NCI-H2171 (cell line): ENCODE measurements around the gene LETM1.

ENCODE experiments used
- DNase-seq: peaks from one replicate; lab custom pipeline; 2025; lab: John Stamatoyannopoulos, UW

LETM1 gene

GRCh38 chr4:1856071-1856942 lies at the start of gene LETM1:
LETM1 (minus strand) TSS chr4:1856156; CDS start chr4:1855950, 206 bp downstream.
- peak; percentile 66 for DNase-seq

- no peak for DNase-seq
Measured at GRCh38 chr4:1904042-1904441, 48.1 kb upstream of the LETM1 start.

DNA sequence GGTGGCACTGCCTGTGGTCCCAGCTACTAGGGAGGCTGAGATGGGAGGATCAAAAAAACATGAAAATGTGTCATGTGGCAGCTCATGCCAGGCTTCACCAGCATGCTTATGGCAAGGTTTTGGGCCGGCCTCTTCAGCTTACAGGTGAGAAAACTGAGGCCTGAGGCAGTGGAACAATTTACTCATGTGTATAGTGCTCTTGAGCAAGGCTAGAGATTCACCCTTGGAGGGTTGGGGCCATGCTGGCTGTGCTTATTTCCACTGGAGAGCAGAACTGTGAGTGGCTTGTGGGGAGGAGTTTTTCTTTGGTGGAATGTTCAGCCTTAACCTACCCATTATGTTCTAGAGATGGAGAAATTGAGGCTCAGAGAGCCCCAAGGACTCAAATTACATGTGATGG lies 47.1 kb upstream of the LETM1 start:
- no peak for DNase-seq

GRCh38 chr4:1902243-1902642 lies 46.3 kb upstream of the LETM1 start:
- DNase-seq, result no peak

GRCh38 chr4:1901127-1901526 lies 45.2 kb upstream of the LETM1 start:
- no peak for DNase-seq

DNA sequence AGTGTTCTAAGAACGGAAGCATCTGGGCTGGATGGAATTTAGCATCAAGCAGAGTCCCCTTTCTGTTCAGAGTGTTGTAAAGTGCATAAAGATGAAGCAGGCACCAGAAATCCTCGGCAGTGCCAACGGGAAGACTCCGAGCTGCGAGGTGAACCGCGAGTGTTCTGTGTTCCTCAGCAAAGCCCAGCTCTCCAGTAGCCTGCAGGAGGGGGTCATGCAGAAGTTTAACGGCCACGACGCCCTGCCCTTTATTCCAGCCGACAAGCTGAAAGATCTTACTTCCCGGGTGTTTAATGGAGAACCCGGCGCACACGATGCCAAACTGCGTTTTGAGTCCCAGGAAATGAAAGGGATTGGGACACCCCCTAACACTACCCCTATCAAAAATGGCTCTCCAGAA lies 44.7 kb upstream of the LETM1 start:
- DNase-seq, result no peak

DNA sequence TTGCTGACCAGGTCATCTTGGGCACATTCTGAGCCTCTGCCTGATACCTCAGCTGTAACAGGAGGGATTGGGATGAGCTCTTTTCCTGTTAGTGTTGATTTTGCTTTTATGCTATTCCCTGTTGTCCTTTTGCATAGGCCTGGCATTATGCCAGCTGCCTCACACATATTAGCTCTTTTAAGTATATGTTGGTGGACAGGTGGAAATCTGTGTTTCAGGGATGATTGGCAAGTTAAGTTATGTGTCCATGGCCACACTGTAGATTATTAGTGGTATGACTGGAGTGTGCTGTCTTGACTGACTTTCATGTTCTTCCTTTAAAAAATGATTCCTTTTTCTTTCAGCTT lies 44.1 kb upstream of the LETM1 start:
- DNase-seq, result no peak

GRCh38 chr4:1899149-1900086 lies 43.5 kb upstream of the LETM1 start:
- peak; percentile 23 for DNase-seq

- no peak for DNase-seq
Measured at GRCh38 chr4:1898681-1899080, 42.7 kb upstream of the LETM1 start.

DNA sequence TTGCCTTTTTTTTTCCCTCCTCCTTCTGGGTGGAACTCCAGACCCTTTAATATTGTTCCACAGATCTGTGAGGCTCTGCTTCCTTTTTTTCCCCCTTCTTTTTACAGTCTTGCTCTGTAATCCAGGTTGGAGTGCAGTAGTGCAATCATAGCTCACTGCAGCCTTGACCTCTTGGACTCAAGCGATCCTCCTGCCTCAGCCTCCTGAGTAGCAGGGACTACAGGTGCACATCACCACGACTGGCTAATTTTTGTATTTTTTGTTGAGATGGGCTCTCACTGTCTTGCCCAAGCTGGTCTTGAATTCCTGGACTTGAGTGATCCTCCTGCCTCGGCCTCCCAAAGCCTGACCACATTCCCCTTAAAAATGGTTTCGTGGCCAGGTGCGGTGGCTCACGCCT lies 42.1 kb upstream of the LETM1 start:
- DNase-seq, result no peak

GRCh38 chr4:1896658-1896991 lies 40.7 kb upstream of the LETM1 start:
- no peak for DNase-seq

- DNase-seq, result no peak
Measured at GRCh38 chr4:1895971-1896657, 40.2 kb upstream of the LETM1 start.

GRCh38 chr4:1890979-1891570 lies 35.1 kb upstream of the LETM1 start:
- no peak for DNase-seq

DNA sequence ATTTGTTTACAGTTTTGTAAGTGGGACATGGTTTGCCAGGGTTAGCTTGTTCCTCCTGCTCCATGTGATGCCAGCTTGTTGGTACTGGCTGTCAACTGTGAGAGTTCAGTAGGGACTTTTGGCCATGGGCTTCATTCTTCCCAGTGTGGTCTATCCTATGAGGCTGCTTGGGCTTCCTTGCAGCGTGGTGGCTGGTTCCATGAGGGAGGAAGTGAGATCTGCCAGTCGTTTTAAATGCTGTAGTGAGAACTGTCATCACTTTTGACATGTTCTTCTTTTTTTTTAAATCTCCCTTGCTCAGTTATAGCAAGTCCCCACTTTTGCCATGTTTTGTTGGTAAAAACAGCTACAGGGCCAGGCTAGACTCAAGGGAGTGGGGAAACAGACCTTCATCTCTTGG lies 31.1 kb upstream of the LETM1 start:
- no peak for DNase-seq

GRCh38 chr4:1885414-1885813 lies 29.5 kb upstream of the LETM1 start:
- no peak for DNase-seq

GRCh38 chr4:1883583-1883982 lies 27.6 kb upstream of the LETM1 start:
- DNase-seq, result peak; percentile 10

GRCh38 chr4:1882850-1883271 lies 26.9 kb upstream of the LETM1 start:
- DNase-seq, result no peak

DNA sequence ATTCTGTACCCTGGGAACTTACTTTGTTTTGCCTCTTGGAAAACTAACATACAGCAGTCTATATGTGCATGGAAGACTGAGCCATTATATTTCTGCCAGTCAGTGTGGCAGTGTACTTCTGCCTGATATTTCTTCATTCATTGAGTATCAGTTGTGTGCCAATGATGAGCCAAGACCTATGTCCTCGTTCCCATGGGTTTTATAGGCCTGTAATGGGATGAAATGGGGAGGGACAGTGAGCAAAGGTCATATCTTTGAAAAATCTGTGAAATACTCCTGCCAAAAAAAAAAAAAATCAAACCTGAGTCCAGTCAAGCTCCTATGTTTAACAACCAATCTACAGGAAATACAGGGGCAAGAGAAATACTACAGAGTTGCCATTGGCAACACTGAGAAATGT lies 24.4 kb upstream of the LETM1 start:
- DNase-seq, result no peak

GRCh38 chr4:1879485-1879884 lies 23.5 kb upstream of the LETM1 start:
- no peak for DNase-seq

DNA sequence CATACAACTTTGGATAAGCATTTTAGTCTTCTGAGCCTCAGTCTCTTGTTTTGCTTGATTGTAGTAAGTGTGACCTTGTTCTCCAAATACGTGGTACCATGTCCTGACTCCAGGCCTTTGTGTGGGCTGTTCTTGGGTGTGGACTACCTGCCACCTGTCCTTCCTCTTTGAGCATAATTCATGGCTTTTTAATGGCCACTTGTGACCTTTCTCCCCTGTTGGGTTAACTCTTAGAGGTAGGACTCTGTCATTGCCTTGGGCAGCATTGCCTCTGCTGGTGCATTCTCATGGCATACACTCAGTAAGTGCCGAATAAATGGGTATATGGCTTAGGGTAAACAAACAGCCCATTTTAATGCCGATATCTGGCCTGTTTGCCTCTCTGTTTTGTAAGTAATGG lies 18.2 kb upstream of the LETM1 start:
- no peak for DNase-seq

DNA sequence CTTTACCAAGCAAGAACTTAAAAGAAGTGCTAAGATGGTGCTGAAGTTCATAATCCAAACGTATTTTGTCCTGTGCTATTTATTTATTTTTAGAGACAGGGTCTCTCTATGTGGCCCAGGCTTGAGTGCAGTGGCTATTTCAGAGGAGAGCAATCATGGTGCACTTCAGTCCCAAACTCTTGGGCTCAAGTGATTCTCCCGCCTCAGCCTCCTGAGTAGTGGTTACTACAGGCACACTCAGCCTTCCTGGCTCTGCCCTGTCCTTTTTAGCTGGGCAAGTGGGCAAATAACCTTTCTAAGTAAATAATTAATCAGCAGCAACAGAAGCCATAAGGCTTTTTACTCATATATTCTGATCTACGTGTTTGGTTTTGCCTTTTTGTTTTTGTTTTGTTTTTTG lies 17.8 kb upstream of the LETM1 start:
- no peak for DNase-seq

DNA sequence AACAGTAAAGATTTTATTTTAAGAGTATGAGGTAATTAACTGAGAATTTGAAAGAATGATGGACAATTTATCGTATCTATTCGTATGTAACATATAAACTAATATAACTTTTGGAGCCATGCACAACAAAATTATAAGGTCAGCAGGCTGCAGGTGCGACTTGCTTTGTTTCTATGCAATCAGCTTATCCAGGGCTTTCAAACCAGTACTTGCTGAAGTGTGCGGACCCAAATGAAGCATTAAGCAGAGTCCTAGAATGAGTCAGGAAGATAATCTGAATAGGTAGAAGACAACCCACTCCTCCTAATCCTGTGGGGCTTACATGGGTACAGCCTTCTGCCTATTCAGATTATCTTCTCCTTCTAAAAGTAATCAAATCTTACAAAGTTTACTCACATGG lies 17.3 kb upstream of the LETM1 start:
- no peak for DNase-seq
